ENCODE data around the gene VENTX. TPM values are rescaled to one million over a fixed set of nuclear protein-coding genes. Genes with fewer than 3 reads are reported as not detected.

The VENTX gene
- total and polyA plus RNA-seq, 2 donors (not counting 3 experiments of a cell fraction or from before 2014, with no cell fraction given): not detected

- Histone ChIP-seq H3K27me3 (ENCODE audit: control insufficient read depth in 2 of 2, insufficient read depth in 2 of 2, low read length in 2 of 2) (peaks cover 5 to 10% of the 10 kb centered on the region in 2 experiments), H3K9ac (replicated peaks; ENCODE audit: extremely low read depth, insufficient read depth, low read length) (no peak overlapping the region), H3K9me1 (replicated peaks; ENCODE audit: control insufficient read depth, extremely low read depth, insufficient read depth, low read length) (no peaks in the 10 kb centered on the region), H3K4me3 (replicated peaks in 1 of 3; ENCODE audit: insufficient read depth in 1 of 3, low read depth in 1 of 3, low read length in 3 of 3) (no peak overlapping the region), H3K36me3 (ENCODE audit: control insufficient read depth in 2 of 2, extremely low read depth in 1 of 2, insufficient read depth in 2 of 2, low read length in 2 of 2) (peaks cover 4 to 23% of the 10 kb centered on the region in 2 experiments), H3K4me1 (ENCODE audit: control insufficient read depth, extremely low read depth, insufficient read depth, low read length) (no peaks in the 10 kb centered on the region), H4K20me1 (replicated peaks; ENCODE audit: control insufficient read depth, extremely low read depth, insufficient read depth, low read length) (no peaks in the 10 kb centered on the region), H2AFZ (ENCODE audit: low read depth, low read length) (no peak overlapping the region), H3K4me2 (ENCODE audit: insufficient read depth, low read length) (no peak overlapping the region), H3K27ac (ENCODE audit: insufficient read depth, low read depth, low read length) (no peak overlapping the region), H3K79me2 (ENCODE audit: control insufficient read depth, insufficient read depth, low read length) (no peaks in the 10 kb centered on the region), H3K9me3 (replicated peaks; ENCODE audit: control insufficient read depth, insufficient read depth, low read length) (no peaks in the 10 kb centered on the region)
- DNase-seq (ENCODE audit: low read depth, low spot score) (no peak), FAIRE-seq (no peak)
- TF ChIP-seq FOS (IDR thresholded peaks at IDR 0.05; ENCODE audit: borderline replicate concordance, insufficient read depth, low read length): no peak
- ChIA-PET POLR2A (no interaction called here), CTCF (interaction anchor here (1.0 to 1.5 kb wide), 3 partner anchors 14 to 316 kb away, joined by 3 to 6 read pairs (median 5); no protein-coding TSS in a partner anchor)
- dilution Hi-C loops (cut with MboI; ENCODE audit: extremely low pct_ligation_motif_present, low sequenced_read_pairs): no loop called here
- intact Hi-C loops (cut with micrococcal nuclease): no loop called here
- BruUV-seq (replicated peaks): no TSS peak
Observed at GRCh38 chr10:133278577-133279265, 41.1 kb downstream of the VENTX start.

- Histone ChIP-seq H3K9me1 (replicated peaks; ENCODE audit: control insufficient read depth, extremely low read depth, insufficient read depth, low read length) (no peaks in the 10 kb centered on the region), H3K79me2 (ENCODE audit: control insufficient read depth, insufficient read depth, low read length) (no peaks in the 10 kb centered on the region), H3K9me3 (replicated peaks; ENCODE audit: control insufficient read depth, insufficient read depth, low read length) (no peaks in the 10 kb centered on the region), H3K36me3 (ENCODE audit: control insufficient read depth in 2 of 2, extremely low read depth in 1 of 2, insufficient read depth in 2 of 2, low read length in 2 of 2) (peaks cover 4 to 28% of the 10 kb centered on the region in 2 experiments), H3K9ac (replicated peaks; ENCODE audit: extremely low read depth, insufficient read depth, low read length) (no peak overlapping the region), H3K4me3 (replicated peaks in 1 of 3; ENCODE audit: insufficient read depth in 1 of 3, low read depth in 1 of 3, low read length in 3 of 3) (no peak overlapping the region), H4K20me1 (replicated peaks; ENCODE audit: control insufficient read depth, extremely low read depth, insufficient read depth, low read length) (no peaks in the 10 kb centered on the region), H3K4me2 (ENCODE audit: insufficient read depth, low read length) (no peak overlapping the region), H2AFZ (ENCODE audit: low read depth, low read length) (no peak overlapping the region), H3K4me1 (ENCODE audit: control insufficient read depth, extremely low read depth, insufficient read depth, low read length) (no peaks in the 10 kb centered on the region), H3K27me3 (ENCODE audit: control insufficient read depth in 2 of 2, insufficient read depth in 2 of 2, low read length in 2 of 2) (peaks cover 5 to 10% of the 10 kb centered on the region in 2 experiments), H3K27ac (ENCODE audit: insufficient read depth, low read depth, low read length) (no peak overlapping the region)
- FAIRE-seq (no peak), DNase-seq (ENCODE audit: low read depth, low spot score) (no peak)
- POLR2A ChIA-PET: no interaction called here
- intact Hi-C loops (cut with micrococcal nuclease): no loop called here
- dilution Hi-C loops (cut with MboI; ENCODE audit: extremely low pct_ligation_motif_present, low sequenced_read_pairs): no loop called here
- no peak for TF ChIP-seq GATA2 (IDR thresholded peaks at IDR 0.05; ENCODE audit: insufficient read depth, insufficient read length, low read depth, low read length)
- no peak for TF ChIP-seq FOS (IDR thresholded peaks at IDR 0.05; ENCODE audit: borderline replicate concordance, insufficient read depth, low read length)
- no peak for TF ChIP-seq MYC (IDR thresholded peaks at IDR 0.05; ENCODE audit: low read depth, low read length)
- no peak for TF ChIP-seq EZH2 (IDR thresholded peaks at IDR 0.05; ENCODE audit: borderline replicate concordance, low read depth, low read length, severe bottlenecking)
- no peak for TF ChIP-seq POLR2A (IDR thresholded peaks at IDR 0.05; ENCODE audit: low read depth, low read length)
- TF ChIP-seq MAX (IDR thresholded peaks at IDR 0.05; ENCODE audit: insufficient read depth, insufficient read length): no peak
- CTCF ChIA-PET: no interaction called here
- BruUV-seq (replicated peaks): no TSS peak
Observed at GRCh38 chr10:133279326-133280226, 41.9 kb downstream of the VENTX start.

Data from endothelial cell of umbilical vein (primary cell).